Tibial nerve (tissue), 3 donors: ENCODE results near the gene SEMA5A.

Experiments
- CTCF ChIP-seq, 5 experiments: fragments of 200-600 bp in 3 of 5; fragments of 450-650 bp in 2 of 5; sonication (generic) in 3 of 5; IDR thresholded peaks; one replicate each; pipeline ENCODE4 v1.5.1; 2016 to 2019; ENCODE audit warnings: antibody characterized with exemption in 5 of 5, mild to moderate bottlenecking in 3 of 5, moderate library complexity in 2 of 5
- POLR2A ChIP-seq, 2 donors: fragments of 450-650 bp; IDR thresholded peaks; one replicate each; pipeline ENCODE4 v1.6.1; 2017; ENCODE audit warnings: antibody characterized with exemption in 2 of 2, mild to moderate bottlenecking in 2 of 2, moderate library complexity in 2 of 2

- TF ChIP-seq CTCF (IDR thresholded peaks at IDR 0.05) (no peak), POLR2A (IDR thresholded peaks at IDR 0.05) (no peak)
These were observed 12.1 kb downstream of the SEMA5A start for GRCh38 chr5:9533562-9534364.
